ENCODE measurements around the gene OGN. TPM values are rescaled to one million over a fixed set of nuclear protein-coding genes. Genes with fewer than 3 reads are reported as not detected.

OGN gene
- total RNA-seq, 1 donor from 2014 or later = 2.8 TPM

- Mint-ChIP-seq H3K36me3 (no peaks in the 10 kb centered on the region), H3K4me1 (ENCODE audit: unreplicated experiment) (no peaks in the 10 kb centered on the region), H3K27ac (no peak overlapping the region), H3K4me3 (no peak overlapping the region), H3K9me3 (no peaks in the 10 kb centered on the region), H3K27me3 (no peaks in the 10 kb centered on the region)
- DNase-seq (ENCODE audit: extremely low spot score, unreplicated experiment) = no peak
- no peak for TF ChIP-seq CTCF (conservative IDR thresholded peaks at IDR 0.05)
Measured at GRCh38 chr9:92392690-92393089, 11.7 kb downstream of the OGN start.

- no peak overlapping the region for H3K4me3 Mint-ChIP-seq
- no peak for TF ChIP-seq CTCF (conservative IDR thresholded peaks at IDR 0.05)
- no peaks in the 10 kb centered on the region for H3K27me3 Mint-ChIP-seq
- no peaks in the 10 kb centered on the region for H3K4me1 Mint-ChIP-seq (ENCODE audit: unreplicated experiment)
- DNase-seq (ENCODE audit: extremely low spot score, unreplicated experiment) = no peak
- H3K36me3 Mint-ChIP-seq = no peaks in the 10 kb centered on the region
- no peak overlapping the region for H3K27ac Mint-ChIP-seq
- no peaks in the 10 kb centered on the region for H3K9me3 Mint-ChIP-seq
Measured at GRCh38 chr9:92385953-92386352, 18.4 kb downstream of the OGN start.

GRCh38 chr9:92385477-92385876 lies 18.9 kb downstream of the OGN start:
- DNase-seq (ENCODE audit: extremely low spot score, unreplicated experiment) = no peak
- H3K36me3 Mint-ChIP-seq = no peaks in the 10 kb centered on the region
- H3K27ac Mint-ChIP-seq = no peak overlapping the region
- no peak overlapping the region for H3K4me3 Mint-ChIP-seq
- TF ChIP-seq CTCF (conservative IDR thresholded peaks at IDR 0.05) = no peak
- H3K27me3 Mint-ChIP-seq = no peaks in the 10 kb centered on the region
- H3K4me1 Mint-ChIP-seq (ENCODE audit: unreplicated experiment) = no peaks in the 10 kb centered on the region
- H3K9me3 Mint-ChIP-seq = no peaks in the 10 kb centered on the region

GRCh38 chr9:92385001-92385400 lies 19.4 kb downstream of the OGN start:
- Mint-ChIP-seq H3K27ac (no peak overlapping the region), H3K4me3 (no peak overlapping the region), H3K36me3 (no peaks in the 10 kb centered on the region), H3K4me1 (ENCODE audit: unreplicated experiment) (no peaks in the 10 kb centered on the region), H3K27me3 (no peaks in the 10 kb centered on the region), H3K9me3 (no peaks in the 10 kb centered on the region)
- TF ChIP-seq CTCF (conservative IDR thresholded peaks at IDR 0.05) = no peak
- no peak for DNase-seq (ENCODE audit: extremely low spot score, unreplicated experiment)

GRCh38 chr9:92384375-92384774 lies 20.0 kb downstream of the OGN start:
- Mint-ChIP-seq H3K4me3 (no peak overlapping the region), H3K9me3 (no peaks in the 10 kb centered on the region), H3K4me1 (ENCODE audit: unreplicated experiment) (no peaks in the 10 kb centered on the region), H3K27ac (no peak overlapping the region), H3K36me3 (no peaks in the 10 kb centered on the region), H3K27me3 (no peaks in the 10 kb centered on the region)
- no peak for DNase-seq (ENCODE audit: extremely low spot score, unreplicated experiment)
- TF ChIP-seq CTCF (conservative IDR thresholded peaks at IDR 0.05) = no peak

GRCh38 chr9:92381775-92382174 lies 22.6 kb downstream of the OGN start:
- Mint-ChIP-seq H3K27me3 (no peaks in the 10 kb centered on the region), H3K36me3 (no peaks in the 10 kb centered on the region), H3K27ac (no peak overlapping the region), H3K4me3 (no peak overlapping the region), H3K9me3 (no peaks in the 10 kb centered on the region), H3K4me1 (ENCODE audit: unreplicated experiment) (peaks cover 3% of the 10 kb centered on the region)
- DNase-seq (ENCODE audit: extremely low spot score, unreplicated experiment) = no peak
- no peak for TF ChIP-seq CTCF (conservative IDR thresholded peaks at IDR 0.05)

All from type B pancreatic cell (in vitro differentiated cells).